ENCODE measurements around the gene GALR3.

Gene GALR3

GRCh38 chr22:37862570-37863325, 39.6 kb downstream of the GALR3 start:
- in situ Hi-C loops (cut with MboI; ENCODE audit: low sequenced_read_pairs): no loop called here

- in situ Hi-C loops (cut with MboI; ENCODE audit: low sequenced_read_pairs): no loop called here
Measured at GRCh38 chr22:37865510-37865909, 42.3 kb downstream of the GALR3 start.

GRCh38 chr22:37870273-37870672, 47.1 kb downstream of the GALR3 start:
- in situ Hi-C loops (cut with MboI; ENCODE audit: low sequenced_read_pairs): no loop called here
